Activated B cell treated with CpG ODN at 0.5 μM for 24 hours (primary cell): Measurements from ENCODE around the gene SPDYE17. TPM values are rescaled to one million over a fixed set of nuclear protein-coding genes. Genes with fewer than 3 reads are reported as not detected.
"Not testable (repeated sequence)": the region's sequence is repeated elsewhere in the genome, so short reads cannot be mapped to it uniquely, and the experiment has no call there.

ENCODE experiments used
- ATAC-seq: fragments of 200-7000 bp; cut with Tn5 transposase; one replicate; pipeline ENCODE4 v1.10.0; 2021; ENCODE audit warnings: low read depth, mild to moderate bottlenecking, moderate library complexity
- CTCF ChIA-PET: fragments of 350-600 bp; sonication (Branson Sonifier 250); formaldehyde crosslinking; loops from one replicate; lab custom pipeline; 2021; ENCODE audit warnings: antibody characterized with exemption; lab: Charles Lee
- POLR2A ChIA-PET: fragments of 350-600 bp; sonication (Branson Sonifier 250); formaldehyde crosslinking; loops from one replicate; lab custom pipeline; 2021; ENCODE audit warnings: antibody characterized with exemption; lab: Charles Lee
- DNase-seq: peaks from one replicate; pipeline ENCODE4 v3.0.0; 2022
- H3K27ac Mint-ChIP-seq: one replicate; pipeline ENCODE4 v1.8.0; 2020; ENCODE audit warnings: mixed read lengths
- H3K27me3 Mint-ChIP-seq: one replicate; pipeline ENCODE4 v1.8.0; 2021; ENCODE audit warnings: mixed read lengths
- H3K36me3 Mint-ChIP-seq: one replicate; pipeline ENCODE4 v1.8.0; 2021; ENCODE audit warnings: low read depth, mixed read lengths
- H3K4me1 Mint-ChIP-seq: one replicate; pipeline ENCODE4 v1.8.0; 2021; ENCODE audit warnings: mixed read lengths
- H3K4me3 Mint-ChIP-seq: one replicate; pipeline ENCODE4 v1.8.0; 2020; ENCODE audit warnings: mild to moderate bottlenecking, mixed read lengths
- H3K9me3 Mint-ChIP-seq: one replicate; pipeline ENCODE4 v1.8.0; 2020; ENCODE audit warnings: mixed read lengths
- intact Hi-C: fragments of 100-400 bp; cut with micrococcal nuclease; formaldehyde crosslinking; loops from one replicate; pipeline ENCODE4 v1.15.1; 2024
- total RNA-seq: library from RNA; stranded (reverse); gene quantifications from 2 replicates; pipeline ENCODE4 v1.2.3, GENCODE V29; 2022

SPDYE17 gene
- total RNA-seq, 1 donor from 2014 or later, result not detected

- not testable (repeated sequence) for H3K4me1 Mint-ChIP-seq, H3K36me3 Mint-ChIP-seq, H3K4me3 Mint-ChIP-seq
Observed at GRCh38 chr7:77008000-77008399, 24.2 kb downstream of the SPDYE17 start.

GRCh38 chr7:77006127-77007110 is 25.7 kb downstream of the SPDYE17 start:
- H3K4me3 Mint-ChIP-seq, H3K9me3 Mint-ChIP-seq, H3K27me3 Mint-ChIP-seq, POLR2A ChIA-PET, H3K4me1 Mint-ChIP-seq, H3K36me3 Mint-ChIP-seq, intact Hi-C loops, H3K27ac Mint-ChIP-seq, DNase-seq, ATAC-seq, CTCF ChIA-PET: not testable (repeated sequence)

More at GRCh38 chr7:77008000-77008399, 24.2 kb downstream of the SPDYE17 start:
- DNase-seq, H3K9me3 Mint-ChIP-seq, ATAC-seq, intact Hi-C loops, POLR2A ChIA-PET, H3K27ac Mint-ChIP-seq, CTCF ChIA-PET, H3K27me3 Mint-ChIP-seq: not testable (repeated sequence)

GRCh38 chr7:77005461-77006057 is 26.6 kb downstream of the SPDYE17 start:
- DNase-seq, intact Hi-C loops, H3K4me3 Mint-ChIP-seq: not testable (repeated sequence)

GRCh38 chr7:77004151-77004550 is 28.0 kb downstream of the SPDYE17 start:
- ATAC-seq, intact Hi-C loops, H3K9me3 Mint-ChIP-seq, H3K27ac Mint-ChIP-seq, DNase-seq, H3K27me3 Mint-ChIP-seq, H3K4me1 Mint-ChIP-seq, CTCF ChIA-PET, POLR2A ChIA-PET, H3K4me3 Mint-ChIP-seq: not testable (repeated sequence)
- peaks cover 17% of the 10 kb centered on the region for H3K36me3 Mint-ChIP-seq

More at GRCh38 chr7:77005461-77006057, 26.6 kb downstream of the SPDYE17 start:
- H3K27me3 Mint-ChIP-seq, ATAC-seq, CTCF ChIA-PET, H3K4me1 Mint-ChIP-seq, POLR2A ChIA-PET, H3K9me3 Mint-ChIP-seq, H3K27ac Mint-ChIP-seq: not testable (repeated sequence)
- H3K36me3 Mint-ChIP-seq, result peaks cover 17% of the 10 kb centered on the region

- H3K27me3 Mint-ChIP-seq, H3K9me3 Mint-ChIP-seq, intact Hi-C loops, H3K4me1 Mint-ChIP-seq, POLR2A ChIA-PET, H3K27ac Mint-ChIP-seq, H3K4me3 Mint-ChIP-seq, ATAC-seq, DNase-seq, CTCF ChIA-PET: not testable (repeated sequence)
- peaks cover 17% of the 10 kb centered on the region for H3K36me3 Mint-ChIP-seq
Observed at GRCh38 chr7:77003241-77003640, 28.9 kb downstream of the SPDYE17 start.

GRCh38 chr7:77002678-77003233 is 29.4 kb downstream of the SPDYE17 start:
- DNase-seq, H3K9me3 Mint-ChIP-seq, H3K27ac Mint-ChIP-seq, H3K4me1 Mint-ChIP-seq, intact Hi-C loops, H3K27me3 Mint-ChIP-seq, H3K4me3 Mint-ChIP-seq, POLR2A ChIA-PET, CTCF ChIA-PET, ATAC-seq: not testable (repeated sequence)
- peaks cover 17% of the 10 kb centered on the region for H3K36me3 Mint-ChIP-seq

- H3K4me3 Mint-ChIP-seq, H3K27me3 Mint-ChIP-seq, POLR2A ChIA-PET, DNase-seq, H3K4me1 Mint-ChIP-seq, CTCF ChIA-PET, intact Hi-C loops, H3K9me3 Mint-ChIP-seq, H3K27ac Mint-ChIP-seq, ATAC-seq: not testable (repeated sequence)
- H3K36me3 Mint-ChIP-seq, result peaks cover 17% of the 10 kb centered on the region
Observed at GRCh38 chr7:77002104-77002503, 30.1 kb downstream of the SPDYE17 start.

GRCh38 chr7:76999474-77000107 is 32.6 kb downstream of the SPDYE17 start:
- CTCF ChIA-PET, POLR2A ChIA-PET, DNase-seq, H3K9me3 Mint-ChIP-seq, H3K27me3 Mint-ChIP-seq, H3K4me1 Mint-ChIP-seq, H3K4me3 Mint-ChIP-seq, H3K27ac Mint-ChIP-seq: not testable (repeated sequence)
- ATAC-seq, result peak; percentile 56
- peaks cover 17% of the 10 kb centered on the region for H3K36me3 Mint-ChIP-seq
- intact Hi-C loops, result loop anchor here (10.0 kb wide), 1 partner anchor 495 kb away; no protein-coding TSS in a partner anchor

GRCh38 chr7:76998764-76999450 is 33.3 kb downstream of the SPDYE17 start:
- H3K9me3 Mint-ChIP-seq, ATAC-seq, H3K27me3 Mint-ChIP-seq, H3K4me3 Mint-ChIP-seq, POLR2A ChIA-PET, CTCF ChIA-PET, DNase-seq, H3K4me1 Mint-ChIP-seq, H3K27ac Mint-ChIP-seq: not testable (repeated sequence)
- intact Hi-C loops, result loop anchor here (10.0 kb wide), 1 partner anchor 494 kb away; no protein-coding TSS in a partner anchor
- peaks cover 22% of the 10 kb centered on the region for H3K36me3 Mint-ChIP-seq
